Neural crest cell (in vitro differentiated cells): Measurements from ENCODE around the gene CDYL. TPM values are rescaled to one million over a fixed set of nuclear protein-coding genes. Genes with fewer than 3 reads are reported as not detected.
A peak's percentile ranks its signal among the peaks of the same experiment; 100 is the strongest.

Experiments
- DNase-seq: peaks from one replicate; pipeline ENCODE4 v3.0.0; 2021; ENCODE audit warnings: low read depth, mixed read lengths, low spot score
- H3K27ac Mint-ChIP-seq: one replicate; pipeline ENCODE4 v1.8.0; 2021; ENCODE audit warnings: mild to moderate bottlenecking, mixed read lengths; ENCODE audit not compliant: unreplicated experiment
- H3K27me3 Mint-ChIP-seq: 2 replicates; pipeline ENCODE4 v1.8.0; 2021; ENCODE audit warnings: low read depth, mild to moderate bottlenecking, mixed read lengths
- H3K36me3 Mint-ChIP-seq: 2 replicates; pipeline ENCODE4 v1.8.0; 2021; ENCODE audit warnings: low read depth, mild to moderate bottlenecking, mixed read lengths
- H3K4me1 Mint-ChIP-seq: 2 replicates; pipeline ENCODE4 v1.8.0; 2021; ENCODE audit warnings: mixed read lengths
- H3K4me3 Mint-ChIP-seq: one replicate; pipeline ENCODE4 v1.8.0; 2021; ENCODE audit warnings: mild to moderate bottlenecking, mixed read lengths
- H3K9me3 Mint-ChIP-seq: 2 replicates; pipeline ENCODE4 v1.8.0; 2021; ENCODE audit warnings: mixed read lengths
- CTCF ChIP-seq: fragments of 200-600 bp; sonication (generic); conservative IDR thresholded peaks from 2 replicates; pipeline ENCODE4 v1.5.0; 2021; ENCODE audit warnings: antibody characterized with exemption, mild to moderate bottlenecking
- total RNA-seq: library from RNA; stranded (reverse); gene quantifications from 2 replicates; pipeline ENCODE4 v1.2.1, GENCODE V29; 2021

Gene CDYL
- total RNA-seq, 1 donor from 2014 or later: 54.2 TPM

- H3K27ac Mint-ChIP-seq: no peak overlapping the region
- H3K9me3 Mint-ChIP-seq: peaks cover 41% of the 10 kb centered on the region
- no peaks in the 10 kb centered on the region for H3K4me1 Mint-ChIP-seq
- DNase-seq: no peak
- TF ChIP-seq CTCF: no peak
- H3K27me3 Mint-ChIP-seq: no peaks in the 10 kb centered on the region
- no peak overlapping the region for H3K4me3 Mint-ChIP-seq
- H3K36me3 Mint-ChIP-seq: peaks cover 63% of the 10 kb centered on the region
These were observed 64.0 kb downstream of the CDYL start for GRCh38 chr6:4840169-4840568.

GRCh38 chr6:4844108-4844507 is 67.9 kb downstream of the CDYL start:
- Mint-ChIP-seq H3K36me3 (peaks cover 57% of the 10 kb centered on the region), H3K4me1 (peaks cover 12% of the 10 kb centered on the region), H3K4me3 (no peak overlapping the region), H3K27me3 (no peaks in the 10 kb centered on the region), H3K27ac (no peak overlapping the region), H3K9me3 (peaks cover 30% of the 10 kb centered on the region)
- no peak for DNase-seq
- TF ChIP-seq CTCF: peak; percentile 47

DNA sequence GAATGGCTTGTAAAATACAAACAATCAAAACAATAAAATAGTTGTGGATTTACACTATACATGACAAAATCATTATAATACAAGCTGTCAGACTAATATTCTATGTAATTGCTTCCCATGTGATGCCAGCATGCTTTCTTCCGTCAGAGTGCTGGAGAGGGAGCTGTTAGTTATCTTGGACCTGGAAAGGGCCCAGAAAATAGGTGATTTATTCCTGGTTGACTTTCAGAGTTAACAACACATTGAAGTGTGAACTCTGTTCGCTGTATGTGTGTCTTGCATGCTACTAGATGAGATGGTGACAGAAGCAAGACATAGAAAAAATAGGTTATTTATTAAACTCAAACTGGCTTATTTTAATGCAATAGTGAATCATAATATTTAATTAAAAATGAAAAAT is 70.2 kb downstream of the CDYL start:
- peaks cover 18% of the 10 kb centered on the region for H3K9me3 Mint-ChIP-seq
- H3K36me3 Mint-ChIP-seq: peaks cover 38% of the 10 kb centered on the region
- DNase-seq: no peak
- no peak overlapping the region for H3K4me3 Mint-ChIP-seq
- no peak overlapping the region for H3K27ac Mint-ChIP-seq
- no peak for TF ChIP-seq CTCF
- H3K4me1 Mint-ChIP-seq: peaks cover 14% of the 10 kb centered on the region
- H3K27me3 Mint-ChIP-seq: no peaks in the 10 kb centered on the region

- DNase-seq: no peak
- Mint-ChIP-seq H3K9me3 (peaks cover 10% of the 10 kb centered on the region), H3K27me3 (no peaks in the 10 kb centered on the region), H3K4me1 (peaks cover 14% of the 10 kb centered on the region), H3K36me3 (peaks cover 23% of the 10 kb centered on the region), H3K4me3 (no peak overlapping the region), H3K27ac (no peak overlapping the region)
- peak; percentile 56 for TF ChIP-seq CTCF
These were observed 72.3 kb downstream of the CDYL start for GRCh38 chr6:4848382-4849068.

DNA sequence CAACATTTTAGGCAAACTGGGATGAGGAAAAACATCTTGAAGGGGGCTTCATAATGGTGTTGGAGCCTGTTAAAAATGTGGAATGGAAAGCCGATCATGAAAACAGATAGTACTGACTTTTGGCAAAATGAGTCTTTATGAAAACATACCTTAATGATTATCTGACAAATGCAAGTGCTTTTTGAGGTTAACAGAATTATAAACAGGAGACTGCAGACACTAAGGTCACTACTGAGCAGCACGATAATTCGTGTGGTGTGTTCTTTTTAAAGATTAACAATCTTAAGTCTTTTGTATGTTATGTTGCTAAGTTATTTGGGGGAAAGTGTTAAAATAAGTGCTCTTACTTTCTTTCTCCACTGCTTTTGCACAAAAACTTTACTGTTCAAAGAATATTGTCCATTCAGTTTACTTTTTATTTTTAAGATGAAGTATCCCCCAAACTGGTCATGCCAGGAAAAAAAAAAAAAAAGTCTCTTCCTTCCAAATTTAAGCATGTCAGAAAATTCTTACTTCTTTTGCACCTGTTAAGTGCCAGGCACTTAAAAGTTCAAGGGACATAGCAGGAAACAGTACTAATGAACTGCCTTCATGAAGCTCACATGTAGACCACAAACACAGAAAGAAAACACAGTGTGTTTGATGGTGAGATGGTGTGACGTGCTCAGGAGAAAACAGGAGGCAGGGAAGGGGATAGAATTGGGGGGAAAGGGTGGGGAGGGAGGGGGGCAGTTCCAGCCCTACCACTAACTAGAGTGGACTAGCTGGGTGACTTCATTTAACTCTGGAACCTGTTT is 73.2 kb downstream of the CDYL start:
- H3K27me3 Mint-ChIP-seq: no peaks in the 10 kb centered on the region
- H3K4me3 Mint-ChIP-seq: no peak overlapping the region
- no peak for DNase-seq
- peaks cover 18% of the 10 kb centered on the region for H3K4me1 Mint-ChIP-seq
- TF ChIP-seq CTCF: no peak
- H3K9me3 Mint-ChIP-seq: peaks cover 2% of the 10 kb centered on the region
- H3K27ac Mint-ChIP-seq: no peak overlapping the region
- peaks cover 16% of the 10 kb centered on the region for H3K36me3 Mint-ChIP-seq
